Stimulated activated CD4-positive, alpha-beta T cell treated with anti-CD3 and anti-CD28 coated beads, Interleukin-15, amount 100 ng/mL, for 24 hours (primary cell): Measurements from ENCODE around the gene TUT1.

ENCODE experiments used
- DNase-seq: peaks from one replicate; pipeline ENCODE4 v3.0.0-alpha.2; 2020

Gene TUT1

GRCh38 chr11:62539238-62539925, 51.9 kb downstream of the TUT1 start:
- DNase-seq: peak; percentile 74

- DNase-seq: no peak
Observed at GRCh38 chr11:62538470-62539237, 52.7 kb downstream of the TUT1 start.

GRCh38 chr11:62536301-62536957, 54.9 kb downstream of the TUT1 start:
- no peak for DNase-seq

- DNase-seq: no peak
Observed at GRCh38 chr11:62535802-62536201, 55.5 kb downstream of the TUT1 start.

GRCh38 chr11:62534779-62535545, 56.4 kb downstream of the TUT1 start:
- no peak for DNase-seq

- DNase-seq: no peak
Observed at GRCh38 chr11:62532096-62532495, 59.2 kb downstream of the TUT1 start.
